ENCODE results near the gene NRN1L.
A peak's percentile ranks its signal among the peaks of the same experiment; 100 is the strongest.

The NRN1L gene

DNA sequence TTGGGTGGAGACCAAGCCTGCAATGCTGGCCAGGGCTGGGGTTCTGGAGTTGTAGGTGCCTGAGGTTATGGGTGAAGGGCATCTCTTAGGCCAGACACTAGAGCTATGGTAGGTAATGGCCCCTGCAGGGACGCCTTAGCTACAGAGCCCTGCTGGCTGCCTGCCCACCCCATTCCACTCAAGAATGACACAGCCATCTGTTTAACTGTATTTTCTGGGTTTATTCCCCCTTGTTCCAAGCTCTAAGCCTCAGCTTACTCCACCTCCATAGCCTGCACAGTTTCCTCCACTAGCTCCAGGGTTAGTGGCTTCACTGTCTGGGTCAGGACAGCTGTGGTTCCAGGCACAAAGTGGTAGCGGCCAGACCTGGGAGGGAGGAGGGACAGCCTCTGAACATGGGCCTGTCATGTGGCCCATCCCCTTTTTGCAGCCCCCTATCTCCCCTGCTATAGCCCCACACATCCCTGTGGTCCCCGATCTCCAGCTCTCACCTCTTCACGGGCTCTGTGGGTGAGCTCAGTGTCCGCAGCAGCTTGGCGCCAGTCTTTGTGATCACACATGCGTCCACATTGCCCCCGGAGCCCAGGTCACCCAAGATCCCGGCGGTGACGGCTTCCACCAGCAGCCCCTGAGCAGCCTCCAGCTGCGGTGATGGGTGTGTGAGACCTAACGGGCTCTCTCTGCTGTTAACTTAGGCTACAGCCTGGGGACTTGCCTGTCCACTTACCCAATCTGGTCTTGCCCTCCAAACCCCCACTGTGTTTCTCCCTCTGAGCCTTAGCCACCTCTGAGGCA lies 49.8 kb downstream of the NRN1L start:
- TF ChIP-seq, protein P1, sequence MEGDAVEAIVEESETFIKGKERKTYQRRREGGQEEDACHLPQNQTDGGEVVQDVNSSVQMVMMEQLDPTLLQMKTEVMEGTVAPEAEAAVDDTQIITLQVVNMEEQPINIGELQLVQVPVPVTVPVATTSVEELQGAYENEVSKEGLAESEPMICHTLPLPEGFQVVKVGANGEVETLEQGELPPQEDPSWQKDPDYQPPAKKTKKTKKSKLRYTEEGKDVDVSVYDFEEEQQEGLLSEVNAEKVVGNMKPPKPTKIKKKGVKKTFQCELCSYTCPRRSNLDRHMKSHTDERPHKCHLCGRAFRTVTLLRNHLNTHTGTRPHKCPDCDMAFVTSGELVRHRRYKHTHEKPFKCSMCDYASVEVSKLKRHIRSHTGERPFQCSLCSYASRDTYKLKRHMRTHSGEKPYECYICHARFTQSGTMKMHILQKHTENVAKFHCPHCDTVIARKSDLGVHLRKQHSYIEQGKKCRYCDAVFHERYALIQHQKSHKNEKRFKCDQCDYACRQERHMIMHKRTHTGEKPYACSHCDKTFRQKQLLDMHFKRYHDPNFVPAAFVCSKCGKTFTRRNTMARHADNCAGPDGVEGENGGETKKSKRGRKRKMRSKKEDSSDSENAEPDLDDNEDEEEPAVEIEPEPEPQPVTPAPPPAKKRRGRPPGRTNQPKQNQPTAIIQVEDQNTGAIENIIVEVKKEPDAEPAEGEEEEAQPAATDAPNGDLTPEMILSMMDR (IDR thresholded peaks at IDR 0.05; ENCODE audit: low read depth, low read length, missing control alignments) = no peak
- peak overlapping the region; percentile 99 for H3K4me3 ChIP-seq (ENCODE audit: low read depth, low read length)
- H3K36me3 ChIP-seq (replicated peaks) = peaks cover 7% of the 10 kb centered on the region
- no peak overlapping the region for H3K27ac ChIP-seq
- no peak for DNase-seq
- no peaks in the 10 kb centered on the region for H3K27me3 ChIP-seq (replicated peaks)
- in situ Hi-C loops (cut with HindIII; ENCODE audit: low pct_ligation_motif_present, low sequenced_read_pairs) = no loop called here

DNA sequence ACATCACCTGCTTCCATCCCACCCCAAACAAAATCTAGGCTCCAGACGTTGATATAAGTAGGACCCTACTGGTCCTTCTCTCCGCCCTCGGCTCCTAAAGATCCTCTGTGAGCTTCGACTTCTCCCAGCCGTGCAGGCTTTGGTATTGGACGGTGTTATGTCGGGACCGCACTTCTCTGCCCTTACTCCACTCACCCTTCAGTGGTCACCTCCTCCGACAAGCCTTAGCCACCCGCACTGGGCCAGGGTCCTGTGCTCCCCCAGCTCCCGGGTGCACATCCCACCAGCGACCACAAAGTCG lies 50.4 kb downstream of the NRN1L start:
- in situ Hi-C loops (cut with HindIII; ENCODE audit: low pct_ligation_motif_present, low sequenced_read_pairs) = no loop called here
- no peaks in the 10 kb centered on the region for H3K27me3 ChIP-seq (replicated peaks)
- TF ChIP-seq, protein P1 (IDR thresholded peaks at IDR 0.05; ENCODE audit: low read depth, low read length, missing control alignments) = no peak
- no peak for DNase-seq
- no peak overlapping the region for H3K27ac ChIP-seq
- H3K36me3 ChIP-seq (replicated peaks) = peaks cover 12% of the 10 kb centered on the region
- H3K4me3 ChIP-seq (ENCODE audit: low read depth, low read length) = peak overlapping the region; percentile 99

DNA sequence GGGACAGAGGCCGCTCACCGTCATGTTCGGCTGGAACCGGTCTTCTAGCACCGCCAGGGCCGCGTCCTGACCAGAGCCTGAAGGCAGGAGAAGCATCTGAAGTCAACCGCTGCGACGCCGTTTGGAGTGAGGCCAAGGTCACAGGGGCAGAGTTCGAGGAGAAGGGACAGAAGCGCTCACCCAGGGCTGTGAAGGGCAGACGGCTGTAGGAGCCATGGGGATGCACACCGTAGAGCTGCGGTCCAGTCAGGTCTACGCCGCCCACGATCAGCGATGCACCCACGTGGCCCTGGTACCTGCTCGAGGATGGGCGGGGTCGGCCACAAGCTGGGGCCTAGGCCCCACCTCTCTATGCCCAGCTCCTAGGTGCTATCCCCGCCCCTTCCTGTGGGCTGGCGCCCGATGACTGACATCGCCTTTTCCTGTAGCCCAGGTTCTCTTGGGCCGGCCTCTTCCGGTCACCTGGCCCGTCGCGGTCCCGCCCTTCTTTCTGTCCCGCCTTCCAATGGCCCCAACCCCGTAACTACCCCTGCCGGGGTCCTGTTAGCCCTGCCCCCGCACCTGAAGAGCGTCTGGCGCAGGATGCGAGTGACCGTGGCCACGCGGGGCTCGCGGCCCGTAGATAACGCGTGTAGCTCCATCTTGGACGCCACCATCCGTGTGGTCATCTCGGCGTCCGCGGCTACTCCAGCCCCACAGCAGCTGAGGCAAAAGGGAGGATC lies 50.9 kb downstream of the NRN1L start:
- TF ChIP-seq, protein P1 (IDR thresholded peaks at IDR 0.05; ENCODE audit: low read depth, low read length, missing control alignments) = no peak
- in situ Hi-C loops (cut with HindIII; ENCODE audit: low pct_ligation_motif_present, low sequenced_read_pairs) = no loop called here
- peak; percentile 88 for DNase-seq
- H3K27me3 ChIP-seq (replicated peaks) = no peaks in the 10 kb centered on the region
- peaks cover 14% of the 10 kb centered on the region for H3K36me3 ChIP-seq (replicated peaks)
- H3K27ac ChIP-seq = peak overlapping the region; percentile 65
- peak overlapping the region; percentile 99 for H3K4me3 ChIP-seq (ENCODE audit: low read depth, low read length)
